Measurements from ENCODE around the gene EFNB1.

GRCh38 chrX:68853665-68854251, 24.9 kb downstream of the EFNB1 start:
- TF ChIP-seq REST (IDR thresholded peaks at IDR 0.05; ENCODE audit: unreplicated experiment) (no peak), CTCF (conservative IDR thresholded peaks at IDR 0.05; ENCODE audit: low read depth in 2 of 2) (no peak), CREB1 (CRISPR knock-in tag; IDR thresholded peaks at IDR 0.05; ENCODE audit: low read depth) (no peak), POLR2AphosphoS5 (IDR thresholded peaks at IDR 0.05; ENCODE audit: low read depth) (no peak), EZH2 (IDR thresholded peaks at IDR 0.05; ENCODE audit: low read depth, unreplicated experiment) (no peak), JUNB (IDR thresholded peaks at IDR 0.05; ENCODE audit: unreplicated experiment) (no peak), EZH2phosphoT487 (IDR thresholded peaks at IDR 0.05; ENCODE audit: unreplicated experiment) (no peak), ETS1 (IDR thresholded peaks at IDR 0.05) (no peak), ZNF114 (CRISPR knock-in tag; IDR thresholded peaks at IDR 0.05) (no peak)

Data from GM23338 (cell line).